Measurements from ENCODE around the gene RGS6. TPM values are rescaled to one million over a fixed set of nuclear protein-coding genes. Genes with fewer than 3 reads are reported as not detected.

The RGS6 gene
- total RNA-seq, 2 donors from 2014 or later = 1.4 to 4.7 TPM

- ATAC-seq (ENCODE audit: insufficient number of reproducible peaks, low FRiP score, low read depth) = no peak
Measured at GRCh38 chr14:72488514-72488913, 556.3 kb downstream of the RGS6 start.

GRCh38 chr14:72492196-72492595 is 560.0 kb downstream of the RGS6 start:
- ATAC-seq (ENCODE audit: insufficient number of reproducible peaks, low FRiP score, low read depth) (no peak), DNase-seq (ENCODE audit: low spot score) (no peak)
- no peak for TF ChIP-seq CTCF (IDR thresholded peaks at IDR 0.05)
- Histone ChIP-seq H3K4me1 (ENCODE audit: control insufficient read depth in 1 of 2, low read depth in 2 of 2) (peaks cover 3 to 12% of the 10 kb centered on the region in 2 donors), H3K27ac (no peak overlapping the region), H3K4me3 (no peak overlapping the region), H3K36me3 (no peaks in the 10 kb centered on the region), H3K27me3 (replicated peaks; ENCODE audit: insufficient read depth) (no peaks in the 10 kb centered on the region), H3K9me3 (no peaks in the 10 kb centered on the region)

More at GRCh38 chr14:72488514-72488913, 556.3 kb downstream of the RGS6 start:
- H3K4me3 ChIP-seq = no peak overlapping the region
- TF ChIP-seq CTCF (IDR thresholded peaks at IDR 0.05) = no peak
- no peak for DNase-seq (ENCODE audit: low spot score)
- H3K27me3 ChIP-seq (replicated peaks; ENCODE audit: insufficient read depth) = no peaks in the 10 kb centered on the region
- H3K27ac ChIP-seq = no peak overlapping the region
- no peaks in the 10 kb centered on the region for H3K4me1 ChIP-seq (ENCODE audit: control insufficient read depth in 1 of 2, low read depth in 2 of 2)
- H3K9me3 ChIP-seq = no peaks in the 10 kb centered on the region
- no peaks in the 10 kb centered on the region for H3K36me3 ChIP-seq

GRCh38 chr14:72495668-72496067 is 563.4 kb downstream of the RGS6 start:
- no peaks in the 10 kb centered on the region for H3K9me3 ChIP-seq
- DNase-seq (ENCODE audit: low spot score) = no peak
- no peak overlapping the region for H3K4me3 ChIP-seq
- peaks cover 5 to 21% of the 10 kb centered on the region in 2 donors for H3K4me1 ChIP-seq (ENCODE audit: control insufficient read depth in 1 of 2, low read depth in 2 of 2)
- H3K27me3 ChIP-seq (replicated peaks; ENCODE audit: insufficient read depth) = no peaks in the 10 kb centered on the region
- H3K27ac ChIP-seq = no peak overlapping the region
- no peak for TF ChIP-seq CTCF (IDR thresholded peaks at IDR 0.05)
- no peak for ATAC-seq (ENCODE audit: insufficient number of reproducible peaks, low FRiP score, low read depth)
- H3K36me3 ChIP-seq = no peaks in the 10 kb centered on the region

GRCh38 chr14:72498646-72499045 is 566.4 kb downstream of the RGS6 start:
- Histone ChIP-seq H3K27me3 (replicated peaks; ENCODE audit: insufficient read depth) (no peaks in the 10 kb centered on the region), H3K36me3 (no peaks in the 10 kb centered on the region), H3K4me3 (no peak overlapping the region), H3K4me1 (ENCODE audit: control insufficient read depth in 1 of 2, low read depth in 2 of 2) (peaks cover 10 to 28% of the 10 kb centered on the region in 2 donors), H3K9me3 (no peaks in the 10 kb centered on the region), H3K27ac (no peak overlapping the region)
- TF ChIP-seq CTCF (IDR thresholded peaks at IDR 0.05) = no peak
- ATAC-seq (ENCODE audit: insufficient number of reproducible peaks, low FRiP score, low read depth) (no peak), DNase-seq (ENCODE audit: low spot score) (no peak)

- DNase-seq (ENCODE audit: low spot score) (no peak), ATAC-seq (ENCODE audit: insufficient number of reproducible peaks, low FRiP score, low read depth) (no peak)
- H3K9me3 ChIP-seq = no peaks in the 10 kb centered on the region
- peaks cover 10 to 28% of the 10 kb centered on the region in 2 donors for H3K4me1 ChIP-seq (ENCODE audit: control insufficient read depth in 1 of 2, low read depth in 2 of 2)
- H3K27ac ChIP-seq = peak overlapping the region in 1 of 2 donors; percentile 29
- no peak for TF ChIP-seq CTCF (IDR thresholded peaks at IDR 0.05)
- no peak overlapping the region for H3K4me3 ChIP-seq
- no peaks in the 10 kb centered on the region for H3K36me3 ChIP-seq
- H3K27me3 ChIP-seq (replicated peaks; ENCODE audit: insufficient read depth) = no peaks in the 10 kb centered on the region
Measured at GRCh38 chr14:72499746-72500145, 567.5 kb downstream of the RGS6 start.
